NCI-H2029 (cell line): ENCODE data around the gene B4GALT6.
A peak's percentile ranks its signal among the peaks of the same experiment; 100 is the strongest.
"Not testable (repeated sequence)": the region's sequence is repeated elsewhere in the genome, so short reads cannot be mapped to it uniquely, and the experiment has no call there.

Experiments used
- DNase-seq: peaks from one replicate; lab custom pipeline; 2025; lab: John Stamatoyannopoulos, UW

The B4GALT6 gene, protein sequence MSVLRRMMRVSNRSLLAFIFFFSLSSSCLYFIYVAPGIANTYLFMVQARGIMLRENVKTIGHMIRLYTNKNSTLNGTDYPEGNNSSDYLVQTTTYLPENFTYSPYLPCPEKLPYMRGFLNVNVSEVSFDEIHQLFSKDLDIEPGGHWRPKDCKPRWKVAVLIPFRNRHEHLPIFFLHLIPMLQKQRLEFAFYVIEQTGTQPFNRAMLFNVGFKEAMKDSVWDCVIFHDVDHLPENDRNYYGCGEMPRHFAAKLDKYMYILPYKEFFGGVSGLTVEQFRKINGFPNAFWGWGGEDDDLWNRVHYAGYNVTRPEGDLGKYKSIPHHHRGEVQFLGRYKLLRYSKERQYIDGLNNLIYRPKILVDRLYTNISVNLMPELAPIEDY

DNA sequence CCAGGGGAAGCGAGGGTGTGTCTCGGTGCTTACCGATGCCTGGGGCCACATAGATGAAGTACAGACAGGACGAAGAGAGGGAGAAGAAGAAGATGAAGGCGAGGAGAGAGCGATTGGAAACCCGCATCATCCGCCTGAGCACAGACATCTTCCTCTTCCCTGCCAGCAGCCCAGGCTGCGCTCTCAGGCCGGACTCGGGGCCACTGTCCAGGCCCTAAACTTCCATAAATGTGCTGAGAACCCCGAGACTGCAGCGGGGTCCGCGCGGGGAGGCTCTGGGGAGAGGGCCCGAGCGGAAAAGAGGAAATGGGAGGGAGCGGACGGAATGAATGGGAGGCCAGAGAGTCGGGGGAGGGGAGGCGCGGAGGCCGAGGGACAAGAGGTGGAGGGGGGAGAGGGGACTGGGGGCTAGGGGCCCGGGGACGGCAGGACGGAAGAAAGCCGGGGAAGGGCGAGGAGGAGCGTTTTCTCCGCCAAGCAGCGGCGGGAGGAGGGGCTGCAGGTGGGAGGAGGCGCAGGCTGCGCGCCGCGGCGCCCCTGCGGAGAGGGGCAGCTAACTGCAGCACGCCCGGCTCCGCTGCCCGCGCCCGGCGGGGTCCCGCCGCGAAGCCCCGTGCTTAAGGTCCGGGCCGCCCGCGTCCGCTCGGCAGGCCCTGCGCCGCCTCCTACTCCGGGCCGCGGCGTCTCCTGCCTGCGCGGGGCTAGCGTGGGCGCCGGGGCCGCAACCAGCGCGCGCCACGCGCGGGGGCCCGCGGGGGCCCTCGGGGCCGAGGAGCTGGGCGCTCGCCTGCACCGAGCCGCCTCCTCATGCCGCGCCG is at the start of gene B4GALT6:
Gene B4GALT6, minus strand, starts transcription at position 303 of the 818 bp plus-strand sequence. Its CDS starts 155 bp downstream, at position 148.
- DNase-seq: no peak

DNA sequence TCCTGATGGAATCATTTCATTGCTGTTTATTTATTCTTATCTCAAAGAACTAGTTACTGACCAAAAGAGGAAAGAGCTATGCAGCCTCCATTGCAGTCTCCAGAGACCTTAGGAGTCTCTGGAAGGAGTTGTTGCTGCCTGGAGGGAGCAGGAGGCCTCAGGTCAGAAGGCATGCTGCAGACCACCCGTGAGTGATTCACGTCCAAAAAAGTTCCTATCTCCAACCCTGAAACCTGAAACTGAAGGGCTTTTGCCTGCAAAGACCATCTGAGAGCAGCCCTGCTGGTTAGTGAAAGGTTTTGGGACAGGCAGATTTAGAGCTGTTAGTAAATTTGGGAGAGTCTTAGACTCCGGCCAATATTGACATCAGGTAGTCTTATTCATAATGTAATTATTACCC is 47.2 kb upstream of the B4GALT6 start:
- no peak for DNase-seq

DNA sequence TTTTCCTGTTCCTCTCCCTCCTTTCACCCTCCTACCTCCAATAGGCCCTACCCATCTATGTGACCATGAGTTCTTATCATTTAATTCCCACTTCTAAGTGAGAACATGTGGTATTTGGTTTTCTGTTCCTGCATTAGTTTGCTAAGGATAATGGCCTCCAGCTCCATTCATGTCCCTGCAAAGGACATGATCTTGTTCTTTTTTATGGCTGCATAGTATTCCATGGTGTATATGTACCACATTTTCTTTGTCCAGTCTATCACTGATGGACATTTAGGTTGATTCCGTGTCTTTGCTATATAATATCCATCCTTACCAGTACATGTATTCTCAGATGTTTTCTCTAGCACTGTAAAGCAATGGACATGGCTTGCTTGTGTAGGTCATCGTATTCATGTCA is 44.8 kb upstream of the B4GALT6 start:
- DNase-seq: not testable (repeated sequence)

DNA sequence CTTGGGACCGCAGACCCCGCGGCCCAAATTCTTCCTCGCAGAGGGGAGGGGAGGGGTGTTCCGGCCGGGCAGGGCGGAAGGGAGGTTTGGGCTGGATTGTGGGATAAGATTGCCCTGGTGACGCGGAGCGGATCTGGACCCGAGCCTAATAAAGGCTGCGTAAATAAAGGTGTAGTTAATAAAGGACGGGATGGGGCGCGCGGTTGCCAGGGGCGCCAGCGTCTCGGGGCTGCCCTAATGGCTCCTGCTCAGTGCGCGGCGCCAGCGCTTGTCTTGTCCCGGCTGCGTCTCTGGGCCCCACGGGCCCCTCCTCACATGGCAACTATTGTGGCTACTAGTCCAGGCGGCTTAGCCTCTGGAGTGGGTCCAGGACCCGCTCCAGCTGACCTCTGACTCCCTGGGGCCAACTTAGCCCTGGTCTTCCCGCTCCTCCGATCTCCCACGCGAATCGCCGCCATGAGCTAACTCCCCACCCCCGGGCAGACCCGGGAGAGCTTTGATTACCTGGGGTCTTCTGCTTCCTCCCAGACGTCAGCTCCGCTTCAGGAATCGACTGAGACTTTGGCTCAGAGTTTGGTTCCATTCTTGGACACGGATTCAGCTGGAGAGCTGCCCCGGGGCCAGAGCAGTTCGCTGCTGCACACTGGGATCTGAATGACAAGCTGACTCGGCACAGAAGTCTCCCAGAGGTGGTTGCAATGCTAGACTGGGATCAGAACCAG is 39.8 kb upstream of the B4GALT6 start:
- no peak for DNase-seq

DNA sequence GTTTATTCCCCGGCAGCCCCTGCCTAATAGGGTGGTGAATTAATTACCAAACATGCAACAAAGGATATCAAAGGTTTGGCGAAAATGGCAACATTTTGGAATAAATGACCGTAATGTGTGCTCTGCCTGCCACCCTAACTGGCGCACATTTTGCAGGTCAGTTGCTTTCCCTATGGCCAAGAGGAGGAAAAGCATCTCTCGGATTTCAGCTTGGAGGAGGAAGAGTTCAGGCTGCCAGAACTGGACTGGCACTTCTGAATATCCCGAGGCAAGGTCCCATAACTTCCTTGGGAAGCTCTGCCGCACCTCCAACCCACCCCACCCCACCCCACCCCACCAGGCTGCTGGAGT is 39.2 kb upstream of the B4GALT6 start:
- DNase-seq: no peak

DNA sequence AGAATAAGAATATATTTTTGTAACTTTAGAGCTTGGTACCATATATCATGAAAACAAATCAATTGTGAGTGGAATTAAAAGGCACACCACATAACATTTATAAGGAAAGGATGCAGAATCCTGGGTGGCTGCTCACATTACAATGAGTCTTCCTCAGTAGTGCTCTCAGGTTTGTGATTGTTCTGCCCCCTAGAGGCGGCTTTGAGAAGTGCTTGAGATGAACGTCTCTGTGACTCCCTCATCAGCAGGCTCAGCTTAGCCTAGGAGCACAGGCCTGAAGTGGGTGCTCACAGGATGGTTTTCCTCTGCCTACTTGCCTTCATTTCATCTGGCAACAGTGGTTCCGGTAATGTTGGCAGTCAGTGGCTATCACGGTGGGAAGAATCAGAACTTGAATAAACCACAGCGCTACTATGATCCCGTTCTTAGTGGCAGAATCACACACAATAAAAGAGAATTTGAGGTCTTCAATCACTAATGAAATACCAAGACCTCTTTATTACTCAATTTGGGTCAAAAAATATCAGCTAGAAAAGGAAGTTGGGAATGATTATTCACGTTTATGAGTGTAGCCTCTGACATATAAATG is 38.1 kb upstream of the B4GALT6 start:
- peak; percentile 40 for DNase-seq

DNA sequence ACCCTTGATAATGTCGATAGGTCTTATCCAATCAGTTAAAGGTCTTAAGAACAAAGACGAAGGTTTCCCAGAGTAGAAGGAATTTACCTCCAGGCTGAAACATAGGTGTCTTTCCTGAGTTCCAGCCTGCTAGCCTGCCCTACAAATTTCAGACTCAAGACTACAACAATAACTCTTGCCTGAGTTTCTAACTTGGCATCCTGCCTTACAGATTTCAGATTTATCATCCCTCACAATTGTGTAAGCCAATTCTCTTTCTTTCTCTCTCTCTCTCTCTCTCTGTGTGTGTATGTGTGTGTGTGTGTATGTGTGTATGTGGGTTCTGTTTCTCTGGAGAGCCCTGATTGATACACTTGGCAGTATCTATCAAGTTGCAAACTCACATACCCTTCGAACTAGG is 37.2 kb upstream of the B4GALT6 start:
- DNase-seq: no peak

DNA sequence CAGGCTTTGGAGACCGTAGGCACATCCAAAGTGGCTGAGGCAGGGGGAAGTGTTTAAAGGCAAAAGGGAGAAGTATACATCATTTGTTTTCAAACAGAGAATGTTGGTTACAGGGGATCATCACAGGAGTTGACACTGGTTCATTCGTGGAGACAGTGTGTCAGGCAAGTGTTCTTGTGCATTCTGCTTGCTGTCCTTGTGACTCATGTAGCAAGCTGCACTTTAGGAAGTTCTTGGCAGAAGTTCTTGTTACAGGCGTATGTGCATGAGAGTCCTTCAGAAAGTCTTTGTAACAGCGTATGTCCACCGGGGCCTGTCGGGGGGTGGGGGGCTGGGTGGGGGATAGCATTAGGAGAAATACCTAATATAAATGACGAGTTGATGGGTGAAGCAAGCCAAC is 36.5 kb upstream of the B4GALT6 start:
- no peak for DNase-seq

DNA sequence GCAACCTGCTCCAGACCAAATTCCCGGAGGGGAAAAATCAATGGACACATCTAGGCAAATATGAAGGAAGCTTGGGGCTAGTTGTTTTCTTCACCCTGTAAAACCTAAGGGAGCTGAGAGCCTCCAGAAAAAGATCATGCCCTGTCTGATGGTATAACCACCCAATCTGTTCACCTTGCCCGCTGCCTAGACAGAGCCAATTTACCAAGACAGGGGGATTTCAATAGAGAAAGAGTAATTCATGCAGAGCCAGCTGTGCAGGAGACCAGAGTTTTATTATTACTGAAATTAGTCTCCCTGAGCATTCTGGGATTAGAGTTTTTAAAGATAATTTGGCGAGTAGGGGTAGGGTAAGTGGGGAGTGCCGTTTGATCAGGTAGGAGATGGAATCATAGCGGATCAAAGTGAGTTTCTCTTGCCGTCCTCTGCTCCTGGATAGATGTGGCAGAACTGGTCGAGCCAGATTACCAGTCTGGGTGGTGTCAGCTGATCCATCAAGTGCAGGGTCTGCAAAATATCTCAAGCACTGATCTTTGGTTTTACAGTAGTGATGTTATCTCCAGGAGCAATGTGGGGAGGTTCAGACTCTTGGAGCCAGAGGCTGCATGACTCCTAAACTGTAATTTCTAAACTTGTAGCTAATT is 35.1 kb upstream of the B4GALT6 start:
- DNase-seq: no peak

DNA sequence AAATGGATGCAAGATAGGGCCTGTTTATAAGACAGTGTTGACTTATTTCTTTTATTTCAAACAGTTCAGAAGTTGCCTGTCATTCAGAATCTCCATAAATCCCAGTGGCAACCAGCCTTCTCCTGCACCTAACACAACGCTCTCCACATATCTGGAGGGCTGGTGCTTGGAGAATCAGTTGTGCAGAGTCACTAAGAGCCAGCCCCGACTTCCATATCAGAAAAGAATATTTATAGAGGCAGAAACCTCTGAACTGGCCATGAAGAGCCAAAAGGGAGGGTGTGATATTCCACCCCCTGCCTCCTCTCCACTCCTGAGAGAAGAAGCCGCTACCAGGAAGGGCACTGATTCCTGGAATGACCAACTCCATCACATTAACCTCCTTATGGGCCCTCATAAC is 34.0 kb upstream of the B4GALT6 start:
- no peak for DNase-seq

DNA sequence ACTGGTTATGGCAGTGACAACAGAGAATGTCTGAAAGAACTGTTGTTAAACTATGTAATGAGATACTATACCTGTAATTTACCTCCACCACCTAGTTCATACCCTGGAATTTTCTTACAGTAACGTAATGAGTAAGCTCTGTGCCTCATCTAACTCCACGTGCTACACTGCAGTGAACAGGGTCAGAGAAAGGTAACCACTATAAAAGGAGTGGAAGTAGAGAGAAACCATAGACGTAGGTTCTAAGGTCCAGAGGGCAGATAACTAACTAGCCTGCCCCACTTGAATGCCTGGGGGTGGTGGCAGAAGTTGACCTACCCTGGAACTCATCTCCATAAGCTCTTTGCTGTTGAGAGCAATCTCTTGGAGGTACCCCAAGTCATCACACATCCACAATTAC is 32.0 kb upstream of the B4GALT6 start:
- DNase-seq: no peak

DNA sequence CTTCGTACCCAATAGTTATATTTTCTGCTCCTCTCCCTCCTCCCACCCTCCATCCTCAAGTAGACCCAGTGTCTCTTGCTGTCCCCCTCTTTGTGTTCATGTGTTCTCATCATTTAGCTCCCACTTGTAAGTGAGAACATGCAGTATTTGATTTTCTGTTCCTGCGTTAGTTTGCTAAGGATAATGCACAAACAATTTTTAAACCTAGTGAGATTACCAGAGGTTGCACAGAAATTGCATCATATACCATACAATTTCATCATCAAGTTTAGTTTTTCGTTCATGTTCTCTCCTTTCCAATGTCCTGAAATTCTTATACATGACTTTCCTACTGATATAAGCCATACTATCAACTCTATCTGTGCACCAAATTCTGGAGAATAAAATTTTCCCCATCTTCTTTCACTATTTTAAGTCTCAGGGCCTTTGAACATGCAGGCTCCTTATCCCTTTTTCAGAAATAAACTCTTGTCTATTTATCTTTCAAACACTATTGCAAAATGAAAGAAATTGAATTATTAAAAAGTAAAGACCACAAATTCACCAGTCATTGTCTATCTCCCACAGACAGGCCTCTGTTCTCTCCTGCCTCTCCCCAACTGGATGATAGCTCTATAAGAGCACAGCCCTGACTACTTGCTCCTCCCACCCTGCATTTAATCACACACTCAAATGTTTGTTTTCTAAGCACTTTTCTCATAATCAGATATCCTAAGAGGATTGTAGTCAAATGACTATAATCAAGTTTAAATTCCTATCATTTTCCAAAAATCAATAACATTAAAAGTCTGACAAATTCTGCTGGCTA is 27.2 kb upstream of the B4GALT6 start:
- DNase-seq: no peak

DNA sequence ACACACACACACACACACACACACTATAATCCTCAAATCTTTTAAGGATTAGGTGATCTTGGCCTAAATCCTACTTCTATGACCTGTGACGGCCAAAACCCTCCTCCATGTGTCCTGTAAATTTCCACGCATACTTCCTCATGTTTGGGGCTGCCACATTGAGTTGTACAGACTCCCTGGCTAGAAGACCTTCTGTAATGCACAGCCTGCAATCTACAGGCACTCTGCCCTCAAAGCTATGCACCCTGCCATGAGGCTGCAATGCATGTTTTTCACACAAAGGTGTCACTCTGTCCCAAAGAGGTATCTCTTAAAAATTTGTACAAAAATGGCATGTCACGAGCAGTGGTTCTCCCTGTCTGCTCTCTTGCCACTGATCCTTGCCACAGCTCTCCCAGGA is 26.4 kb upstream of the B4GALT6 start:
- DNase-seq: no peak

DNA sequence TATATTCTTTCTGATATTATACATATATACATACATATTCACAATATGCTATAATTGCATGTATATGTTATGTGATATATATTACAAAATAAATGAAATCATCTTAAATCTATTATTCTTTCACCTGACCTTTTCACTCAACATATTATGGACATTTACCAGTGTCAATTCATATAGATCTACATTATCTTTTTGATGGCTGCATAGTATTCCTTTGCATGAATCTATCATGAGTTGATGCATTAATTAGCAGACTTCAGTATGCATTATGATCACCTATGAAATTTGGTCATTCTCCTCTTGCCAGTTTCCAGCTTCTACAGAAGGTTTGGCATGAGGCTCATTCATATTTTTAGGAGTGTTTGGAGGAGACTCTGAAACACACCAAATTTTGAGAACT is 23.4 kb upstream of the B4GALT6 start:
- no peak for DNase-seq

DNA sequence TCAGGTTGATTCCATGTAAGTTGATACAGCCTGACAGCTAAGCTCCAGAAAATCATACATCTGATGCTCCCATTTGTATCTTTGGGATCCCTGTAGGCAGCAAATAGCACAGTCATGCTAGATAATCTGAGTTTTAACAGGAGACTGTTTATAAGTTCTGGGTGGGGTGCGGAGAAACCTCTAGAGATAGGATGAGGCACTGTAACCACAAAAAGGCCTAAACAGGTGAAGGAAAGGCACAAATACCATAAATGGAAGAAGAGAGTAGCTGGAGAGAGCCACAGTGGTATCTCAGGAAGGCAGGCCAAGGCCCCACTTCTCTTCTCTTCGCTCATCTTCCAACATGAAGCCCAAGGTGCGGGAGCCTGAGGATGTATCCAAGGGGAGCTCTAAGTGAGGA is 18.1 kb upstream of the B4GALT6 start:
- no peak for DNase-seq

DNA sequence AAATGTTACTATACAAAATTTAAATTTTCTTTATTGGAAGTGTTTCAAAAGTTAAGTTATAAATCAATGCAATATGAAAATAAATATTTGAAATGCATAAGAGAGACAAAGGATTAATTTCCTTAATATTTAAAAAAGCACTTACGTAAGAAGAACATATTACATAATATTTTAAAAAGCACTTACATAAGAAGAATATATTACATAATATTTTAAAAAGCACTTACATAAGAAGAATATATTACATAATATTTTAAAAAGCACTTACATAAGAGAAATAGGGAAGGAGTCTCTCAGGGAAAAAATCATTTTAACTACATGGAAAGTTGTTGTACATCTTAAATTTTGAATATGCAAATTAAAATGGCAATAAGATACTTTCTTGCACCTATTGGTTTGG is 17.4 kb upstream of the B4GALT6 start:
- DNase-seq: no peak

DNA sequence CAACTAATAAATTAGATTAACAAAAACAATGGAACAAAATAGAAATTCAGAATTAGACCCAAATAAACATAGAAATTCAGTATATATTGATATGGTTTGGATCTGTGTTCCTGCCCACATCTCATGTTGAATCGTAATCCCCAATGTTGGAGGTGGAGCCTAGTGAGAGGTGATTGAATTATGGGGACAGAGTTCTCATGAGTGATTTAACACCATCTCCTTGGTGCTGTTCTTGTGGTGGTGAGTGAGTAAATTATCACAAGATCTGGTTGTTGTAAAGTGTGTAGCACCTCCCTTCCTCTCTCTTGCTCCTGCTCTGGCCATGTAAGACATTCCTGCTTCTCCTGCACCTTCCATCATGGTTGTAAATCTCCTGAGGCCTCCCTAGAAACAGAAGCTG is 16.6 kb upstream of the B4GALT6 start:
- DNase-seq: no peak

DNA sequence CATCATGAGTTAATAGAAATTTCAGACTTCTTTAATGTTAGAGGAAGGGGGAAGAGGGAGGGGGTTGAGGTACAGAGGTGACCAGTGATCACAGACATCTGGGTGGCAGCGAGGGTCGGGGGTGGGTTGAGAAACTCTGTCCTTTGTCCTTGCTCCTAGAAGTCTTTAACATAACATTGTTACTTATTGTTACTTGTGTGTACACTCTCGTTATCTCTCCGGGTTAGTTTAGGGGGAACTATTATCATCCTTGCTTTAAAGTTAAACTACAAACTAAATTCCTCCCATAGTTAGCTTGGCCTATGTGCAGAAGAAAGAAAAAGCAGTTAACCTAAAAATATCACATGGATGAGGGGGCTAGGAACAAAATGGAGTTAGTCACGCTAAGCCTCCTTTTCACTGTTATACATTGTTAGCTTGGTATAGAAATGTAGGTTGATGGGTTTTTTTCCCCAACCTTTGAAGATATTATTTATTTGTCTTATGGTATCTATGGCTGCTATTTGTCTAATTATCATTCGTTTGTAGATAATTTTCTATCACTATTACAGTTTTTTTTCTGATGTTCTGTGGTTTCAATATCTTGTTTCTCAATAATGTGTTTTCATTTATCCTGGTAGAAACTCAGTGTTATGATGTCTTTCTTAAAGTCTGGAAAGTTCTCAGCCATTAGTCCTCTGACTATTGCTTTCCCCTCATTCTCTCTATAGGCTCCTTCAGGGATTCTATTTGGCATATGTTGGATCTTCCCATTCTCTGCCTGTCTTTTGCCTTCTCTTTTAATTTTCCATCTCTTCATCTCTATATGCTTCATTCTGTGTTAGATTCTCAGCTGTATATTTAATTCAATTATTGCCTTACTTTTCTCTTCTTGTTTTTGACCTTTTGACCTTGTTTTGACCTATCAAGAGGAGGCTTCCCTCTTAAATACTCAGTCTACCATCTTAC is 13.2 kb upstream of the B4GALT6 start:
- DNase-seq: no peak

DNA sequence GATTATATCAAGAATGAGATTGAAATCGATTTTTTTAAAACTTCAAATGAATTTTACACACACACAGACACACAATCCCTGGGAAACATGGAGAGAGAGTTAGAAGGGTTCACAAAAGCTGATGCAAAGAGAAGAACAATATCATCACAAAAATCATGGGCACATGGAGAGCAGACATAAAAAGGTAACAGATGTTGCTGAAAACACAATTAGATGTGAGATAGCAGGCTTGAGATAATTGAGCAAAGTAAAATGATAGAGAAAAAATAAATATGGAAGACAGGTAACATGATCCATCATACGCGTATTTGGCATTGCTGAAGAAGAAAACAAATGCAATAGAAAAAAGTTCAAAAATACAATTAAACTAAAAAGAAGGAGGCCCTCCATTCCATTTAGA is 11.6 kb upstream of the B4GALT6 start:
- DNase-seq: no peak

DNA sequence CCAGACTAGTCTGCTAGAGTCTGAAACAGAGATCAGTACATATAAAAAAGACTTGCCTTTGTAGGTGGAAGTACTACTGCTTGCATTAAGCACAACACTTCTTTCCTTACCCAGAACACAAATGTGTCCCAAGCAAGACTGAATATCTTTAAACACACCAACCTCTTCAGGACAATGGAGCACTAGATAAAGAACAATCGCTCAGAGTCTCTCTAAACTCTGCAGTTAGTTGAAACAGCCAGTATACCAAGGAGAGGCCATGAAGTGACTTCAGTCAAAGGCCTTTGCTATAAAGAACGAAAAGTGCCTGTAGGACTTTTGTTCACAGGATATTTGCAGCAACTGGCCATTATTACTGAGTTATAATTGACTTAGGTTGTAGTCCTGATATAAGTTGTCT is 9.9 kb upstream of the B4GALT6 start:
- no peak for DNase-seq
